ENCODE results near the gene TEX22. TPM values are rescaled to one million over a fixed set of nuclear protein-coding genes. Genes with fewer than 3 reads are reported as not detected.

The TEX22 gene
- total and polyA plus RNA-seq, 2 donors: 0.85 to 1.2 TPM

- no peak for DNase-seq (ENCODE audit: low read depth in 6 of 9, low spot score in 9 of 9)
- no peaks in the 10 kb centered on the region for H3K27me3 ChIP-seq (ENCODE audit: control insufficient read depth in 2 of 2, insufficient read depth in 1 of 2, low read length in 1 of 2)
- H3K36me3 ChIP-seq (ENCODE audit: control insufficient read depth in 2 of 2, insufficient read depth in 2 of 2, low read length in 1 of 2): peaks cover 74 to 76% of the 10 kb centered on the region in 2 donors
- WGBS: 98% methylated on average over 14 of the region's 14 CpGs
- H3K4me3 ChIP-seq (ENCODE audit: low read length in 2 of 2): no peak overlapping the region
- no peaks in the 10 kb centered on the region for H3K4me1 ChIP-seq (ENCODE audit: control insufficient read depth in 2 of 2, insufficient read depth in 2 of 2, low read length in 2 of 2)
- no peak overlapping the region for H3K27ac ChIP-seq (ENCODE audit: low read depth in 1 of 2, low read length in 1 of 2)
- no peaks in the 10 kb centered on the region for H3K9me3 ChIP-seq (ENCODE audit: control insufficient read depth in 2 of 2, insufficient read depth in 1 of 2, low read length in 1 of 2)
Measured at GRCh38 chr14:105453847-105454246, 55.5 kb downstream of the TEX22 start.

DNA sequence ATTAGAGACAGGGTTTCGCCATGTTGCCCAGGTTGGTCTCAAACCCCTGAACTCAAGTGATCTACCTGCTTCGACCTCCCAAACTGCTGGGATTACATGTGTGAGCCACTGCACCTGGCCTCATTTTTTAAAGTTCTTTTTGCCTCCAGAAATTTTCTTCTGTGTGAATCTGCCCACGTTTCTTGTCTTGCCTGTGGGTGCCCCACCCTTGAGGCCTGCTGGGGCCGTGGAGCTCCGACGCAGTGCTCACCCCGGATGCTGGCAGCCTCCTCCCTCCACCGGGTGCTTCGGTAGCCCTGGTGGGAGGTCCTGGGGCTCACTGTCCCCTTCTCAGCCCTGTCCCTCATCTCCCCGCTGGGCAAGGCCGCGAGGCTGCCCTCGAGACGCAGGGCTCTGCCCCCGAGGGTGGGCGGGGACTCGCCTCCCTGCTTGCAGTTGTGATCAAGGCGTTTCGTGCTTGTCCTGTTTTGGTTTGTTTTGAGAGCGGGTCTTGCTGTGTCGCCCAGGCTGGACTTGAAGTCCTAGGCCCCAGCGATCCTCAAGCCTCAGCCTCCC, 56.8 kb downstream of the TEX22 start:
- Histone ChIP-seq H3K36me3 (ENCODE audit: control insufficient read depth in 2 of 2, insufficient read depth in 2 of 2, low read length in 1 of 2) (peaks cover 66 to 69% of the 10 kb centered on the region in 2 donors), H3K27me3 (ENCODE audit: control insufficient read depth in 2 of 2, insufficient read depth in 1 of 2, low read length in 1 of 2) (no peaks in the 10 kb centered on the region), H3K4me3 (ENCODE audit: low read length in 2 of 2) (no peak overlapping the region), H3K9me3 (ENCODE audit: control insufficient read depth in 2 of 2, insufficient read depth in 1 of 2, low read length in 1 of 2) (no peaks in the 10 kb centered on the region), H3K4me1 (ENCODE audit: control insufficient read depth in 2 of 2, insufficient read depth in 2 of 2, low read length in 2 of 2) (no peaks in the 10 kb centered on the region), H3K27ac (ENCODE audit: low read depth in 1 of 2, low read length in 1 of 2) (no peak overlapping the region)
- no peak for DNase-seq (ENCODE audit: low read depth in 6 of 9, low spot score in 9 of 9)
- 97% methylated on average over 22 of the region's 22 CpGs for WGBS

GRCh38 chr14:105455766-105456660, 57.7 kb downstream of the TEX22 start:
- Histone ChIP-seq H3K27ac (ENCODE audit: low read depth in 1 of 2, low read length in 1 of 2) (no peak overlapping the region), H3K4me3 (ENCODE audit: low read length in 2 of 2) (no peak overlapping the region), H3K4me1 (ENCODE audit: control insufficient read depth in 2 of 2, insufficient read depth in 2 of 2, low read length in 2 of 2) (no peaks in the 10 kb centered on the region), H3K27me3 (ENCODE audit: control insufficient read depth in 2 of 2, insufficient read depth in 1 of 2, low read length in 1 of 2) (no peaks in the 10 kb centered on the region), H3K36me3 (ENCODE audit: control insufficient read depth in 2 of 2, insufficient read depth in 2 of 2, low read length in 1 of 2) (peaks cover 66% of the 10 kb centered on the region in 2 donors), H3K9me3 (ENCODE audit: control insufficient read depth in 2 of 2, insufficient read depth in 1 of 2, low read length in 1 of 2) (no peaks in the 10 kb centered on the region)
- WGBS: 93% methylated on average over 22 of the region's 22 CpGs
- DNase-seq (ENCODE audit: low read depth in 6 of 9, low spot score in 9 of 9): no peak

- no peaks in the 10 kb centered on the region for H3K4me1 ChIP-seq (ENCODE audit: control insufficient read depth in 2 of 2, insufficient read depth in 2 of 2, low read length in 2 of 2)
- H3K36me3 ChIP-seq (ENCODE audit: control insufficient read depth in 2 of 2, insufficient read depth in 2 of 2, low read length in 1 of 2): peaks cover 67 to 69% of the 10 kb centered on the region in 2 donors
- H3K9me3 ChIP-seq (ENCODE audit: control insufficient read depth in 2 of 2, insufficient read depth in 1 of 2, low read length in 1 of 2): no peaks in the 10 kb centered on the region
- 95% methylated on average over 22 of the region's 22 CpGs for whole genome bisulfite sequencing
- H3K27ac ChIP-seq (ENCODE audit: low read depth in 1 of 2, low read length in 1 of 2): no peak overlapping the region
- H3K4me3 ChIP-seq (ENCODE audit: low read length in 2 of 2): no peak overlapping the region
- no peaks in the 10 kb centered on the region for H3K27me3 ChIP-seq (ENCODE audit: control insufficient read depth in 2 of 2, insufficient read depth in 1 of 2, low read length in 1 of 2)
- DNase-seq (ENCODE audit: low read depth in 6 of 9, low spot score in 9 of 9): no peak
Measured at GRCh38 chr14:105456736-105457617, 58.6 kb downstream of the TEX22 start.

GRCh38 chr14:105458010-105458409, 59.7 kb downstream of the TEX22 start:
- no peak overlapping the region for H3K4me3 ChIP-seq (ENCODE audit: low read length in 2 of 2)
- no peaks in the 10 kb centered on the region for H3K4me1 ChIP-seq (ENCODE audit: control insufficient read depth in 2 of 2, insufficient read depth in 2 of 2, low read length in 2 of 2)
- DNase-seq (ENCODE audit: low read depth in 6 of 9, low spot score in 9 of 9): no peak
- 93% methylated on average over 18 of the region's 18 CpGs for WGBS
- no peaks in the 10 kb centered on the region for H3K27me3 ChIP-seq (ENCODE audit: control insufficient read depth in 2 of 2, insufficient read depth in 1 of 2, low read length in 1 of 2)
- peaks cover 60 to 70% of the 10 kb centered on the region in 2 donors for H3K36me3 ChIP-seq (ENCODE audit: control insufficient read depth in 2 of 2, insufficient read depth in 2 of 2, low read length in 1 of 2)
- no peak overlapping the region for H3K27ac ChIP-seq (ENCODE audit: low read depth in 1 of 2, low read length in 1 of 2)
- H3K9me3 ChIP-seq (ENCODE audit: control insufficient read depth in 2 of 2, insufficient read depth in 1 of 2, low read length in 1 of 2): no peaks in the 10 kb centered on the region

GRCh38 chr14:105458571-105458970, 60.2 kb downstream of the TEX22 start:
- H3K36me3 ChIP-seq (ENCODE audit: control insufficient read depth in 2 of 2, insufficient read depth in 2 of 2, low read length in 1 of 2): peaks cover 64 to 75% of the 10 kb centered on the region in 2 donors
- H3K27me3 ChIP-seq (ENCODE audit: control insufficient read depth in 2 of 2, insufficient read depth in 1 of 2, low read length in 1 of 2): no peaks in the 10 kb centered on the region
- H3K4me3 ChIP-seq (ENCODE audit: low read length in 2 of 2): no peak overlapping the region
- DNase-seq (ENCODE audit: low read depth in 6 of 9, low spot score in 9 of 9): no peak
- 91% methylated on average over 14 of the region's 14 CpGs for WGBS
- no peaks in the 10 kb centered on the region for H3K4me1 ChIP-seq (ENCODE audit: control insufficient read depth in 2 of 2, insufficient read depth in 2 of 2, low read length in 2 of 2)
- H3K27ac ChIP-seq (ENCODE audit: low read depth in 1 of 2, low read length in 1 of 2): no peak overlapping the region
- H3K9me3 ChIP-seq (ENCODE audit: control insufficient read depth in 2 of 2, insufficient read depth in 1 of 2, low read length in 1 of 2): no peaks in the 10 kb centered on the region

GRCh38 chr14:105460116-105460515, 61.8 kb downstream of the TEX22 start:
- 98% methylated on average over 17 of the region's 17 CpGs for WGBS
- no peak for DNase-seq (ENCODE audit: low read depth in 6 of 9, low spot score in 9 of 9)
- Histone ChIP-seq H3K4me1 (ENCODE audit: control insufficient read depth in 2 of 2, insufficient read depth in 2 of 2, low read length in 2 of 2) (no peaks in the 10 kb centered on the region), H3K9me3 (ENCODE audit: control insufficient read depth in 2 of 2, insufficient read depth in 1 of 2, low read length in 1 of 2) (no peaks in the 10 kb centered on the region), H3K36me3 (ENCODE audit: control insufficient read depth in 2 of 2, insufficient read depth in 2 of 2, low read length in 1 of 2) (peaks cover 65 to 80% of the 10 kb centered on the region in 2 donors), H3K27me3 (ENCODE audit: control insufficient read depth in 2 of 2, insufficient read depth in 1 of 2, low read length in 1 of 2) (no peaks in the 10 kb centered on the region), H3K4me3 (ENCODE audit: low read length in 2 of 2) (no peak overlapping the region), H3K27ac (ENCODE audit: low read depth in 1 of 2, low read length in 1 of 2) (no peak overlapping the region)

GRCh38 chr14:105460616-105461015, 62.3 kb downstream of the TEX22 start:
- 97% methylated on average over 17 of the region's 17 CpGs for WGBS
- Histone ChIP-seq H3K4me1 (ENCODE audit: control insufficient read depth in 2 of 2, insufficient read depth in 2 of 2, low read length in 2 of 2) (no peaks in the 10 kb centered on the region), H3K9me3 (ENCODE audit: control insufficient read depth in 2 of 2, insufficient read depth in 1 of 2, low read length in 1 of 2) (no peaks in the 10 kb centered on the region), H3K27me3 (ENCODE audit: control insufficient read depth in 2 of 2, insufficient read depth in 1 of 2, low read length in 1 of 2) (no peaks in the 10 kb centered on the region), H3K4me3 (ENCODE audit: low read length in 2 of 2) (no peak overlapping the region), H3K27ac (ENCODE audit: low read depth in 1 of 2, low read length in 1 of 2) (no peak overlapping the region), H3K36me3 (ENCODE audit: control insufficient read depth in 2 of 2, insufficient read depth in 2 of 2, low read length in 1 of 2) (peaks cover 65 to 80% of the 10 kb centered on the region in 2 donors)
- no peak for DNase-seq (ENCODE audit: low read depth in 6 of 9, low spot score in 9 of 9)

DNA sequence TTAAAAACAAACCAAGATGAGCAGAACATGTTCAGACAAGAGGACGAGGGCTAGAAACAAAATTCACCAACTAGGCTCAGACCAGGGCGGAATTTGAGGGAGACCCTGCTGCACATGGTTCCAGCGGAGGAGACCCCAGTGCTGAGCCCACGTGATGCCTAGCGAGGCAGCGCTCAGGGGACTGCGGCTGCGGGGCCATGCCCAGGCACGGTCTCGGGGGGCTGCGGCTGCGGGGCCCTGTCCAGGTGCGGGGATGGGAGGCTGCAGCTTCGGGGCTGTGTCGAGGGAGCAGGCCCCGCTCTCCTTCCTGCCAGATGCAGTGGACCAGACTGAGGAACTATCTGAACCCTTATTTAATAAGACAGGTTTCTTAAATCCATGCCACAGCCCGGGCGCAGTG, 63.6 kb downstream of the TEX22 start:
- Histone ChIP-seq H3K27ac (ENCODE audit: low read depth in 1 of 2, low read length in 1 of 2) (no peak overlapping the region), H3K36me3 (ENCODE audit: control insufficient read depth in 2 of 2, insufficient read depth in 2 of 2, low read length in 1 of 2) (peaks cover 53 to 80% of the 10 kb centered on the region in 2 donors), H3K4me1 (ENCODE audit: control insufficient read depth in 2 of 2, insufficient read depth in 2 of 2, low read length in 2 of 2) (no peaks in the 10 kb centered on the region), H3K9me3 (ENCODE audit: control insufficient read depth in 2 of 2, insufficient read depth in 1 of 2, low read length in 1 of 2) (no peaks in the 10 kb centered on the region), H3K27me3 (ENCODE audit: control insufficient read depth in 2 of 2, insufficient read depth in 1 of 2, low read length in 1 of 2) (no peaks in the 10 kb centered on the region), H3K4me3 (ENCODE audit: low read length in 2 of 2) (no peak overlapping the region)
- DNase-seq (ENCODE audit: low read depth in 6 of 9, low spot score in 9 of 9): no peak
- WGBS: 94% methylated on average over 18 of the region's 18 CpGs
